ENCODE measurements around the gene GPR37L1. TPM values are rescaled to one million over a fixed set of nuclear protein-coding genes. Genes with fewer than 3 reads are reported as not detected.
"Not testable (repeated sequence)": the region's sequence is repeated elsewhere in the genome, so short reads cannot be mapped to it uniquely, and the experiment has no call there.

Gene GPR37L1
- polyA plus RNA-seq, 4 donors: 0.10 to 0.37 (median 0.22) TPM; not detected in 1

- no peak for FAIRE-seq
- Histone ChIP-seq H3K27me3 (ENCODE audit: control insufficient read depth in 3 of 3, insufficient read depth in 3 of 3, low read length in 3 of 3) (no peaks in the 10 kb centered on the region), H3K4me3 (ENCODE audit: low read depth in 1 of 3, low read length in 3 of 3) (no peak overlapping the region), H3K4me1 (ENCODE audit: control insufficient read depth in 3 of 3, insufficient read depth in 2 of 3, low read depth in 1 of 3, low read length in 2 of 3) (peaks cover 0 to 2% (median 0%) of the 10 kb centered on the region in 3 donors), H3K36me3 (ENCODE audit: control insufficient read depth in 3 of 3, insufficient read depth in 2 of 3, low read depth in 1 of 3, low read length in 3 of 3) (peaks cover 7 to 64% (median 15%) of the 10 kb centered on the region in 3 donors), H3K9me3 (ENCODE audit: control insufficient read depth in 2 of 2, insufficient read depth in 1 of 2, low read depth in 1 of 2, low read length in 1 of 2) (no peaks in the 10 kb centered on the region), H3K27ac (ENCODE audit: low read depth in 1 of 3, low read length in 2 of 3) (no peak overlapping the region)
- WGBS, 3 donors: 75 to 82% (median 80%) methylated on average over 8 of the region's 8 CpGs
- DNase-seq: no peak
Measured at GRCh38 chr1:202133496-202133895, 10.8 kb downstream of the GPR37L1 start.

GRCh38 chr1:202133989-202134388 lies 11.3 kb downstream of the GPR37L1 start:
- Histone ChIP-seq H3K4me3 (ENCODE audit: low read depth in 1 of 3, low read length in 3 of 3) (no peak overlapping the region), H3K27ac (ENCODE audit: low read depth in 1 of 3, low read length in 2 of 3) (no peak overlapping the region), H3K9me3 (ENCODE audit: control insufficient read depth in 2 of 2, insufficient read depth in 1 of 2, low read depth in 1 of 2, low read length in 1 of 2) (no peaks in the 10 kb centered on the region), H3K36me3 (ENCODE audit: control insufficient read depth in 3 of 3, insufficient read depth in 2 of 3, low read depth in 1 of 3, low read length in 3 of 3) (peaks cover 7 to 64% (median 15%) of the 10 kb centered on the region in 3 donors), H3K4me1 (ENCODE audit: control insufficient read depth in 3 of 3, insufficient read depth in 2 of 3, low read depth in 1 of 3, low read length in 2 of 3) (peaks cover 0 to 2% (median 0%) of the 10 kb centered on the region in 3 donors), H3K27me3 (ENCODE audit: control insufficient read depth in 3 of 3, insufficient read depth in 3 of 3, low read length in 3 of 3) (no peaks in the 10 kb centered on the region)
- no peak for FAIRE-seq
- DNase-seq: no peak
- 96 to 100% (median 99%) methylated on average over 5 of the region's 5 CpGs for WGBS, 3 donors

- FAIRE-seq (no peak), DNase-seq (no peak)
- no peaks in the 10 kb centered on the region for H3K27me3 ChIP-seq (ENCODE audit: control insufficient read depth in 3 of 3, insufficient read depth in 3 of 3, low read length in 3 of 3)
- H3K27ac ChIP-seq (ENCODE audit: low read depth in 1 of 3, low read length in 2 of 3): no peak overlapping the region
- peaks cover 0 to 2% (median 0%) of the 10 kb centered on the region in 3 donors for H3K4me1 ChIP-seq (ENCODE audit: control insufficient read depth in 3 of 3, insufficient read depth in 2 of 3, low read depth in 1 of 3, low read length in 2 of 3)
- peaks cover 7 to 62% (median 15%) of the 10 kb centered on the region in 3 donors for H3K36me3 ChIP-seq (ENCODE audit: control insufficient read depth in 3 of 3, insufficient read depth in 2 of 3, low read depth in 1 of 3, low read length in 3 of 3)
- 81 to 90% (median 82%) methylated on average over 13 of the region's 13 CpGs for WGBS, 3 donors
- H3K4me3 ChIP-seq (ENCODE audit: low read depth in 1 of 3, low read length in 3 of 3): no peak overlapping the region
- H3K9me3 ChIP-seq (ENCODE audit: control insufficient read depth in 2 of 2, insufficient read depth in 1 of 2, low read depth in 1 of 2, low read length in 1 of 2): no peaks in the 10 kb centered on the region
Measured at GRCh38 chr1:202134645-202135172, 12.0 kb downstream of the GPR37L1 start.

- Histone ChIP-seq H3K36me3 (ENCODE audit: control insufficient read depth in 3 of 3, insufficient read depth in 2 of 3, low read depth in 1 of 3, low read length in 3 of 3) (peaks cover 7 to 62% (median 15%) of the 10 kb centered on the region in 3 donors), H3K27ac (ENCODE audit: low read depth in 1 of 3, low read length in 2 of 3) (no peak overlapping the region), H3K27me3 (ENCODE audit: control insufficient read depth in 3 of 3, insufficient read depth in 3 of 3, low read length in 3 of 3) (no peaks in the 10 kb centered on the region), H3K4me1 (ENCODE audit: control insufficient read depth in 3 of 3, insufficient read depth in 2 of 3, low read depth in 1 of 3, low read length in 2 of 3) (peaks cover 0 to 2% (median 0%) of the 10 kb centered on the region in 3 donors), H3K4me3 (ENCODE audit: low read depth in 1 of 3, low read length in 3 of 3) (no peak overlapping the region), H3K9me3 (ENCODE audit: control insufficient read depth in 2 of 2, insufficient read depth in 1 of 2, low read depth in 1 of 2, low read length in 1 of 2) (no peaks in the 10 kb centered on the region)
- WGBS, 3 donors: 24 to 40% (median 32%) methylated on average over 13 to 15 of the region's 15 CpGs
- no peak for FAIRE-seq
- peak; percentile 70 to 75 for DNase-seq
Measured at GRCh38 chr1:202135221-202135721, 12.6 kb downstream of the GPR37L1 start.

GRCh38 chr1:202140833-202141232 lies 18.1 kb downstream of the GPR37L1 start:
- WGBS, 3 donors: 84 to 91% (median 85%) methylated on average over 4 of the region's 4 CpGs
- DNase-seq (no peak), FAIRE-seq (no peak)
- peaks cover 0 to 31% (median 6%) of the 10 kb centered on the region in 3 donors for H3K36me3 ChIP-seq (ENCODE audit: control insufficient read depth in 3 of 3, insufficient read depth in 2 of 3, low read depth in 1 of 3, low read length in 3 of 3)
- peaks cover 2 to 17% (median 7%) of the 10 kb centered on the region in 3 donors for H3K4me1 ChIP-seq (ENCODE audit: control insufficient read depth in 3 of 3, insufficient read depth in 2 of 3, low read depth in 1 of 3, low read length in 2 of 3)
- H3K9me3 ChIP-seq (ENCODE audit: control insufficient read depth in 2 of 2, insufficient read depth in 1 of 2, low read depth in 1 of 2, low read length in 1 of 2): no peaks in the 10 kb centered on the region
- no peak overlapping the region for H3K4me3 ChIP-seq (ENCODE audit: low read depth in 1 of 3, low read length in 3 of 3)
- no peak overlapping the region for H3K27ac ChIP-seq (ENCODE audit: low read depth in 1 of 3, low read length in 2 of 3)
- no peaks in the 10 kb centered on the region for H3K27me3 ChIP-seq (ENCODE audit: control insufficient read depth in 3 of 3, insufficient read depth in 3 of 3, low read length in 3 of 3)

- H3K27me3 ChIP-seq (ENCODE audit: control insufficient read depth in 3 of 3, insufficient read depth in 3 of 3, low read length in 3 of 3); H3K4me3 ChIP-seq (ENCODE audit: low read depth in 1 of 3, low read length in 3 of 3); H3K9me3 ChIP-seq (ENCODE audit: control insufficient read depth in 2 of 2, insufficient read depth in 1 of 2, low read depth in 1 of 2, low read length in 1 of 2); DNase-seq; H3K27ac ChIP-seq (ENCODE audit: low read depth in 1 of 3, low read length in 2 of 3); FAIRE-seq: not testable (repeated sequence)
- Histone ChIP-seq H3K36me3 (ENCODE audit: control insufficient read depth in 3 of 3, insufficient read depth in 2 of 3, low read depth in 1 of 3, low read length in 3 of 3) (peaks cover 0 to 27% (median 4%) of the 10 kb centered on the region in 3 donors), H3K4me1 (ENCODE audit: control insufficient read depth in 3 of 3, insufficient read depth in 2 of 3, low read depth in 1 of 3, low read length in 2 of 3) (peaks cover 2 to 17% (median 7%) of the 10 kb centered on the region in 3 donors)
- 89 to 95% (median 93%) methylated on average over 3 of the region's 3 CpGs for WGBS, 3 donors
Measured at GRCh38 chr1:202141468-202141867, 18.8 kb downstream of the GPR37L1 start.

GRCh38 chr1:202143011-202143767 lies 20.5 kb downstream of the GPR37L1 start:
- Histone ChIP-seq H3K4me1 (ENCODE audit: control insufficient read depth in 3 of 3, insufficient read depth in 2 of 3, low read depth in 1 of 3, low read length in 2 of 3) (peaks cover 2 to 17% (median 7%) of the 10 kb centered on the region in 3 donors), H3K4me3 (ENCODE audit: low read depth in 1 of 3, low read length in 3 of 3) (peak overlapping the region; percentile 75 to 97 (median 97)), H3K9me3 (ENCODE audit: control insufficient read depth in 2 of 2, insufficient read depth in 1 of 2, low read depth in 1 of 2, low read length in 1 of 2) (no peaks in the 10 kb centered on the region), H3K27ac (ENCODE audit: low read depth in 1 of 3, low read length in 2 of 3) (peak overlapping the region; percentile 41 to 91 (median 72)), H3K36me3 (ENCODE audit: control insufficient read depth in 3 of 3, insufficient read depth in 2 of 3, low read depth in 1 of 3, low read length in 3 of 3) (peaks cover 0 to 13% (median under 1%) of the 10 kb centered on the region in 3 donors), H3K27me3 (ENCODE audit: control insufficient read depth in 3 of 3, insufficient read depth in 3 of 3, low read length in 3 of 3) (no peaks in the 10 kb centered on the region)
- DNase-seq: peak; percentile 34 to 47
- WGBS, 3 donors: 11 to 13% (median 12%) methylated on average over 17 of the region's 17 CpGs
- FAIRE-seq: no peak

GRCh38 chr1:202143768-202144401 lies 21.2 kb downstream of the GPR37L1 start:
- 0 to 1% (median 0%) methylated on average over 11 to 58 of the region's 58 CpGs for WGBS, 3 donors
- no peak for FAIRE-seq
- DNase-seq: peak; percentile 28 to 54

More at GRCh38 chr1:202143768-202144401, 21.2 kb downstream of the GPR37L1 start:
- Histone ChIP-seq H3K27ac (ENCODE audit: low read depth in 1 of 3, low read length in 2 of 3) (peak overlapping the region; percentile 41 to 91 (median 72)), H3K9me3 (ENCODE audit: control insufficient read depth in 2 of 2, insufficient read depth in 1 of 2, low read depth in 1 of 2, low read length in 1 of 2) (no peaks in the 10 kb centered on the region), H3K4me1 (ENCODE audit: control insufficient read depth in 3 of 3, insufficient read depth in 2 of 3, low read depth in 1 of 3, low read length in 2 of 3) (peaks cover 2 to 17% (median 7%) of the 10 kb centered on the region in 3 donors), H3K36me3 (ENCODE audit: control insufficient read depth in 3 of 3, insufficient read depth in 2 of 3, low read depth in 1 of 3, low read length in 3 of 3) (peaks cover 0 to 10% (median 0%) of the 10 kb centered on the region in 3 donors), H3K27me3 (ENCODE audit: control insufficient read depth in 3 of 3, insufficient read depth in 3 of 3, low read length in 3 of 3) (no peaks in the 10 kb centered on the region), H3K4me3 (ENCODE audit: low read depth in 1 of 3, low read length in 3 of 3) (peak overlapping the region; percentile 75 to 97 (median 97))
